GM21381 (cell line): ENCODE results near the gene TBX6.
"Not testable (repeated sequence)": the region's sequence is repeated elsewhere in the genome, so short reads cannot be mapped to it uniquely, and the experiment has no call there.

Experiments
- ATAC-seq: cut with Tn5 transposase; IDR thresholded peaks from one replicate; pipeline ENCODE4 v1.9.1; 2021; ENCODE audit warnings: mild to moderate bottlenecking, moderate library complexity; ENCODE audit not compliant: unreplicated experiment

The TBX6 gene

GRCh38 chr16:30066761-30067583, 24.8 kb downstream of the TBX6 start:
- no peak for ATAC-seq

DNA sequence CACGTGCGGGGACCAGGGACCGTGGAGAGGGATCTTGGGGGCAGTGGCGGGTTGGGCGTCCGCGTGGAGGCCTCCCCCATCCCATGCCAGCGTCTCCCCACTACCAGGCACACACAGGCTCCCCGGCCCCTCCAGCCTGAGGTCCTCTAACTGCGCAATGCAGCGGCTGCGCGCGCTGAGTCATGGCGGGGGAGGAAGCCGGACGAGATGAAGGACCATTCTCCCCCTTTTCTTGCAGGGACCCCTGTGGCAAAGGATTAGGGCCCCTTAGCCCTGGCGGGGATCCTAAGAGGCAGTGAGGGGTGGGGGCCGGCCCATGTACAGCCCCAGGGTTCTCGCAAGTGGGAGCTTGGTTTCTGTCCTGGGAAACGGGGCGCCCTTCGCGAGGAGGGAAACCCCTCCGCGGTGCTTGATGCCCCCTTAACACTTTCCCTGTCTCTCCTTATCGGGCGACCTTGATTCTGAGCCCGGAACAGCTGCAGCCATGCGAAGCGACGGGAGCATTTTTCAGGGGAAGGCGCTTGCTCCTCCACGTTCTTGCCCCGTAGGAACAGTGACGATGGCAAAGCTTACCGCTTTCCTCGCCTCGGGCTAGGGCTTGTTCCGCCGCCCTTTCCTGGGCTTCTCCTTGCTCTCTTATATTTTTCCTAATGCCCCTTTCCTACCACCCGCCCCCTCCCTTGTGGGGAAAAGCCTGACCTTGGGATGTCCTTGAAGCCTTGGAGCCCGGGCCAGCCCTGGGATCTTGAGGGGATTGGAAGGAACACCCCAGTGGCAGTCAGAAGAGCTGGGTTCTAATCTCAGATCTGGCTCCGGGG, 25.6 kb downstream of the TBX6 start:
- peak; percentile 3 for ATAC-seq

DNA sequence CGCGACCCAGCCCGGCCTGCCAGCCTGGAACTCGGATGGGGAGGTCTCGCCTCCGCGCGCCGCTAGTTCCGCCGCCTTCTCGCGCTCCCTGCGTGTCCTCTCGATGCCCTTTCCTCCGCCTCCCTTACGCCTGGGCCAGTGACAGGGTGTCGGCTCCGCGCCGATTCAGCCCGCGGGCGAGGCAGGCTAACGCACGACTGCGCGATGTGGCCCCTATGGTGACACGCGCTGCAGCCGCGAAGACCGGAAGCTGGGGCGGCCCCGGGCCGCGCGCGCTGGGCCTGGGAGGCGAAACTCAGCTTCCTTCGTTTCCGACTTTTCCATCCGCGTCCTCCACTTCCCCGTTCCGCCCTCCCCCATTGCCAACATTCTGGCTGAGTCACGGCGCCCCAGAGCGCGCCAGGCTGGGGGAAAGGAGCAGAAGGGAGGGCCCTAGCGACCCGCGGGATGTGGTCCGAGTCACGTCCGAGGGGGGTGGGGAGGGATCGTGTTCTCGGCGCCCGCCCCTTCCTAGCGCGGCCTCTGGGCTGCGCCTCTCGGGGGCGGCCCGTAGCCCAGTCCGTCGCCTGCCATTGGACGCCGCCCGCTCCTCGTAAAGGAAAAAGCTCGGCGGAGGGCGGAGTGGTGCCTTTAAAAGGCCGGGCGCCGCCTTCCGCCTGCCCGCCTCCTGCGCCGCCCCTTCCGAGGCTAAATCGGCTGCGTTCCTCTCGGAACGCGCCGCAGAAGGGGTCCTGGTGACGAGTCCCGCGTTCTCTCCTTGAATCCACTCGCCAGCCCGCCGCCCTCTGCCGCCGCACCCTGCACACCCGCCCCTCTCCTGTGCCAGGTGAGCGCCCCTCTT, 26.4 kb downstream of the TBX6 start, which contains the start of gene ALDOA:
ALDOA (plus strand) TSS at position 659 of the 841 bp plus-strand sequence. CDS start 1,138 bp downstream, outside the sequence.
- ATAC-seq: peak; percentile 74

DNA sequence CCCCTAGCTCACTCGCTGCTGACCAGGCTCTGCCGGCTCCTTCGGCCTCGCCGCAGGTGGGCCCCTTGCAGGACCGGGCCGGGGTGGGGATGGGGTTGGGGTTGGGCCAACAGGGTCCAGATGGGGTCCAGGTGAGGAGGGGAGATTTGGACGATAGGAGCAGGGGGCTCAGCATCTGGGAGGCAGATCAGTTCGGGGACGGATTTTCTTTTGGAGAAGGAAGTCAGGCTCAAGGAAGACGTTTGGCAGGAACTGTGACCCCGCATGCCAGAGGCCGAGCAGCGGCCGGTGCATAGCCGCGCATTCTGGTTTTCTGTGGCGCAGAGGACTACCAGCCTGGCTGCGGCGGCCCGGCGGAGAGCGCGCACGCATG, 27.0 kb downstream of the TBX6 start:
- ATAC-seq: peak; percentile 4

DNA sequence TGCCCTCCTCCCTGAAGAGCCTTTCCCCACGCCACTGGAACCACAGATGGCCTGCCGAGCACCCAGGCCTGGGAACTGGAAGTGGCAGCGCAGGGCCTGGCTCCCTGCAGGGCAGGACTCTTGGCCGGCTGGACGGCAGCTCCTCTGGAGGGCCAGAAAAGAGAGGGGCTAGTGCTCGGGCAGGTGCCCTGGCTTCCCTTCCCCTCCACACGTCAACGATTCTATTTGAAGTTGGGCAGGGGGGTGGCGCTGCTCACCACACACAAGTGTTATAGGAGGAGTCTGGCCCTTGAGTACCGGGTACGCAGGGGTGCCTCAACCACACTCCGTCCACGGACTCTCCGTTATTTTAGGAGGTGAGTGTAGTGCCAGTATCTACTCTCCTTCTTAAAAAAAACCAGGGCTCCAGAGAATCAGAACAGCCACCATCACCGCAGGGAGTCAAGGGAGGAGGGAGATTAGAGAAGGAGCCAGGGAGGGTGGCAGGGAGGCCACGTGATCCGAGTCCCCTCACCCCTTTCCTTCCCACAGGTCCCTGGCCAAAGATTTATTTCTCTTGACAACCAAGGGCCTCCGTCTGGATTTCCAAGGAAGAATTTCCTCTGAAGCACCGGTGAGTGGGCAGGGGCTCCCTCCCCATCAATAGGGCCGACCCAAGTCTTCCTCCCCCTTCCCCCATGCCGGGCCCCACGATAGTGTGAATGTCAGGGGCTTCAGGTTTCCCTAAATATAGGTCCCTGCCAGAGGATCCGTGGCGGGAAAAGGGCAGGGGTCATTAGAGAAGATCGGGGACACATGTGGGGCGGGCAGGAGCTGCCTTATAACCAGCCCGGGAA, 27.6 kb downstream of the TBX6 start:
- no peak for ATAC-seq

DNA sequence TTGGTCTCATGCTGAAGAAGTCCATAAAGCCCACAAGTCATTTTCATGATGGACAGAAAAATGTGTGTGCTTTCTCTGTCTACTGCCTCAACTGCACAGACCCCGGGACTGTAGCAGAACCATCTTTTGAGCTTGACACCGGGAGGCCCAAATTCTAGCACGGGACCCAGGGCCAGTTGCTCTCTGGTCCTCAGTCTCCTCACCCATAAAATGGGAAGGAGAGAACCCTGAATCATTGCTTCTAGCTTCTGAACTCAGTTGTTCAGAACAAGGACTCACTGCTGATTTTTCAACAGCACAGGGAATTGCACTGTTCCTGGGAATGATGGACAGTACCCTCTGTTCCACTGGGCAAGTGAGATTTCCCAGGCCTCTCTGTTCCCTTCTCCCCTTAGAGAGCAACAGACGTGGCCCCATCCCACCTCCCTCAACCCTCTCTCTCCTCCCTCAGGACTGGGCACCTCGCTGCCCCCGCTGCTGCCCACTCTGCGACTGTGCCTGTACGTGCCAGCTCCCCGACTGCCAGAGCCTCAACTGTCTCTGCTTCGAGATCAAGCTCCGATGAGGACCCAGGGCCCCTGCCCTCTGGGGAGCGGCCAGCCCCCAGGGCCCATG, 28.3 kb downstream of the TBX6 start:
- ATAC-seq: no peak

- ATAC-seq: no peak
Measured at GRCh38 chr16:30060836-30061554, 30.7 kb downstream of the TBX6 start.

DNA sequence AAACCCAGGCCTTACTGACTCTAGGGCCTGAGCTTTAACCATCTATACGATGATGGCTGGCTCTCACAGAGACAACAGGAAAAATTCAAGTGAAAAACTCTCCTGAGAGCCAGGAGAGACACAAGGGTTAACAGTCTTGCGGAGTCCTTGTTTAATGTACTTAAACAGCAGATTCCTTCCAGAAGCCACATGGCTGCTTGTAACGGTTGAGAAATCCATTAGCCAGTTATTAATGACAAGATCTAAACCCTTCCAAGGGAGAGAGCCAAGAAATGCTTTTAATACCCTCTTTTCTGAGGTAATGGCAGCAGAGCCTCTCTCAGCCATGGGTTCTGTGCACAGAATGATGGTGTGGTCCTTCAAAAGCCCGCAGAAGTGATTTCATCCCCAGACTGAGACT, 31.4 kb downstream of the TBX6 start:
- ATAC-seq: no peak

DNA sequence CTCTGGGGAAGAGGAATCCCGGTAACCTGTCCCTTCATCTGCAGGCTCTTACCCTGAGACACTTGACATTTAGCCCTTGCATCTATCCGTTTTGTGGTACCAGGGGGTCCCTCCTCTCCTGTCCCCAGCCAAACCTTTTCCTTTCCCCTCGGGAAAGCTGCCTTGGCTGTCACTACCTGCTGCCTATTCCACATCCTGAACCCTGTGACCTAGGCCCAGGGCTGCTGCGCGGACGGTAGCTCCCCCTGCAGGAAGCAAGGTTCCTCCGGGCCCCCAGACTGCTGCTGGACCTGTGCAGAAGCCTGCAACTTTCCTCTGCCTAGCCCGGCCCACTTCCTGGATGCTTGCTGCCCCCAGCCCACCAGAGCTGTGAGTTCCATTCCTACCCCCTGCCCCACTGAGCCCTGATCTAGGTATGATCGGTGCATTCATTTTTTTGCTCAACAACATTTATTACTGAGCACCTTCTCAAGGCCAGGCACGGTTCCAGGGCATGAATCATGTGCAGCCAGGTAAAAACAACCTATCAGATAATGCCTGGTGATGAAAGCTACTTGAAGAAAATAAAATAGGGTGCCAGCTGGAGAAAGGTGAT, 36.7 kb downstream of the TBX6 start:
- no peak for ATAC-seq

DNA sequence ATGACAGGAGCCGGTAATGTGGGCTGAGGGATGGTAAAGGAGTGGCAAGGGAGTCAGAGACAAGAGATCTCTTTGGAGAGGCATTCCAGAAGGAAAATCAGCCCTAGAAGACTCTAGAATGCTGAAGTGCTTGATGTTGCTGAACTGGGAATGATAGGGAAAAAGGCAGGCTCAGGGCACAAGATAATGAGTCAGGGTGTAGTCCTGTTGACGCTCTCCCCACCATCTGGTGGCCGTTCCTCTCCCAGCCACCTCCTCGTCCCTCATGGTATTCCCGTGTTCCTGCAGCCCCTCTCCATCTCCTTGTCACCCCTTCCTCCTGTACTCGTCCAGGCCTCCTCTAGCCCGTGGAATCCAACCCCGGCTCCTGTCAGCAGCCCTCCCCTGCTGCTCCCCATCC, 37.3 kb downstream of the TBX6 start:
- ATAC-seq: no peak

GRCh38 chr16:30053376-30054015, 38.2 kb downstream of the TBX6 start:
- no peak for ATAC-seq

GRCh38 chr16:30052671-30053372, 38.9 kb downstream of the TBX6 start:
- ATAC-seq: peak; percentile 83

GRCh38 chr16:30051518-30051917, 40.2 kb downstream of the TBX6 start:
- no peak for ATAC-seq

GRCh38 chr16:30049871-30050270, 41.9 kb downstream of the TBX6 start:
- no peak for ATAC-seq

- no peak for ATAC-seq
Measured at GRCh38 chr16:30046588-30046987, 45.1 kb downstream of the TBX6 start.

GRCh38 chr16:30046178-30046577, 45.5 kb downstream of the TBX6 start:
- no peak for ATAC-seq

GRCh38 chr16:30041841-30042240, 49.9 kb downstream of the TBX6 start:
- no peak for ATAC-seq

DNA sequence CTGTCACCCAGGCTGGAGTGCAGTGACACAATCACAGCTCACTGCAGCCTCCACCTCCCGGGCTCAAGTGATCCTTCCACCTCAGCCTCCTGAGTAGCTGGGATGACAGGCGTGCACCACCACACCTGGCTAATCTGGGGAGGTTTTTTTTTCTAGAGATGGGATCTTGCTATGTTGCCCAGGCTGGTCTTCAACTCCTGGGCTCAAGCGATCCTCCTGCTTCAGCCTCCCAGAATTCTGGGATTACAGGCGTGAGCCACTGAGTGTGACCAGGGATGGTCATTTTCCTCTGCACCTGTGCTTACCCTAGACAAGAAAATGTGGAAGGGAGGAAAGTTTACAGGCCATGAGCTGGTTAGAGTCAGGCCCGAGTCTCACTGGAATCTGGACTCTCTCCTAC, 51.0 kb downstream of the TBX6 start:
- ATAC-seq: not testable (repeated sequence)
